OCI-LY3 (cell line): ENCODE measurements around the gene HSD11B2.

Source experiments
- H2AFZ ChIP-seq: fragments of 200-600, 300-600 bp; shearing (Covaris generic); 2 replicates; pipeline ENCODE4 v1.6.0; 2014; ENCODE audit warnings: antibody characterized with exemption, low read depth, low read length
- H3K27ac ChIP-seq: fragments of 200-600, 300-600 bp; sonication (generic); 2 replicates; pipeline ENCODE4 v1.5.1; 2014; ENCODE audit warnings: mild to moderate bottlenecking, low read length, moderate library complexity, mixed read lengths
- H3K27me3 ChIP-seq: fragments of 200-600, 300-600 bp; sonication (generic); 2 replicates; pipeline ENCODE4 v1.6.1; 2014; ENCODE audit warnings: low read depth, low read length, mixed read lengths
- H3K36me3 ChIP-seq: fragments of 200-600, 300-600 bp; sonication (generic); replicated peaks from 2 replicates; pipeline ENCODE3; 2014; ENCODE audit warnings: low read depth, low read length, mixed read lengths
- H3K4me1 ChIP-seq: fragments of 300-600, 200-600 bp; sonication (generic); 2 replicates; pipeline ENCODE4 v1.6.1; 2014; ENCODE audit warnings: low read length, mixed read lengths
- H3K4me2 ChIP-seq: fragments of 200-600, 300-600 bp; sonication (generic); 2 replicates; pipeline ENCODE4 v1.6.1; 2014; ENCODE audit warnings: low read length, mixed read lengths
- H3K4me3 ChIP-seq: fragments of 300-600, 200-600 bp; sonication (generic); 2 replicates; pipeline ENCODE4 v1.5.1; 2014; ENCODE audit warnings: antibody characterized with exemption, mild to moderate bottlenecking, low read length, moderate library complexity
- H3K79me2 ChIP-seq: fragments of 300-600, 200-600 bp; shearing (Covaris generic); 2 replicates; pipeline ENCODE4 v1.6.1; 2014; ENCODE audit warnings: mild to moderate bottlenecking, low read length, mixed read lengths
- H3K9ac ChIP-seq: fragments of 300-600, 200-600 bp; shearing (Covaris generic); 2 replicates; pipeline ENCODE4 v1.6.0; 2014; ENCODE audit warnings: mild to moderate bottlenecking, low read length, moderate library complexity
- H3K9me3 ChIP-seq: fragments of 200-600, 300-600 bp; shearing (Covaris generic); 2 replicates; pipeline ENCODE4 v1.6.1; 2014; ENCODE audit warnings: low read length, mixed read lengths; ENCODE audit not compliant: insufficient read depth
- H4K20me1 ChIP-seq: fragments of 200-600, 300-600 bp; sonication (generic); 2 replicates; pipeline ENCODE4 v1.6.1; 2016; ENCODE audit warnings: low read length, mixed read lengths; ENCODE audit not compliant: insufficient read depth
- CTCF ChIP-seq: fragments of 200-600, 300-600 bp; sonication (generic); IDR thresholded peaks from 2 replicates; pipeline ENCODE4 v1.5.1; 2014; ENCODE audit warnings: antibody characterized with exemption, low read length, low read depth
- EZH2phosphoT487 ChIP-seq: fragments of 200-600 bp; shearing (Covaris generic); IDR thresholded peaks from 2 replicates; pipeline ENCODE4 v1.6.1; 2018; ENCODE audit warnings: antibody characterized with exemption, mixed run types, low read depth

The HSD11B2 gene

DNA sequence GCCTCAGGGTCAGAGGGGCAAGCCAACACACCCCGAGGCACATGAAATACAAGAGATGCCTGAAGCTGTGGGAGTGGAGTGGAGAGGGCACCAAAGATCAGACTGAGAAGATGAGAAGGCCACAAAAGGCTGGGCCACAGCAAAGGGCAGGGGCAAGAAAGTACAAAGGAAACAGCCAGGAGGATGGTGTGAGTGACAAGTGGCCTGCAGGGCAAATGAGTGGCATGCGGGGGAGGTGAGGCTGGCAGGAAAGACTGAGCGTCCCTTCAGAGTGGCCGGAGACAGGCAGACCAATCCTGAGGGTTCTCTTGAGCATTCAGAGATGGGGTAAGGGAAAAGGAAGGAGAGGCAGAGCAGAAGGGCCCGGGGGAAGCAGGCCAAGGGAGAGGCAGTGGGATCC, 23.2 kb downstream of the HSD11B2 start:
- no peak overlapping the region for H2AFZ ChIP-seq
- no peak overlapping the region for H3K4me2 ChIP-seq
- H3K27ac ChIP-seq: no peak overlapping the region
- no peak overlapping the region for H3K9ac ChIP-seq
- H3K4me3 ChIP-seq: no peak overlapping the region
- TF ChIP-seq EZH2phosphoT487 (no peak), CTCF (no peak)
- H3K4me1 ChIP-seq: peaks cover 9% of the 10 kb centered on the region
- H3K27me3 ChIP-seq: no peaks in the 10 kb centered on the region
- H3K79me2 ChIP-seq: no peaks in the 10 kb centered on the region
- H3K9me3 ChIP-seq: no peaks in the 10 kb centered on the region
- peaks cover 52% of the 10 kb centered on the region for H4K20me1 ChIP-seq
- H3K36me3 ChIP-seq: peaks cover 5% of the 10 kb centered on the region

GRCh38 chr16:67454852-67455251, 23.9 kb downstream of the HSD11B2 start:
- Histone ChIP-seq H3K9me3 (no peaks in the 10 kb centered on the region), H3K79me2 (no peaks in the 10 kb centered on the region), H3K36me3 (peaks cover 5% of the 10 kb centered on the region), H3K9ac (no peak overlapping the region), H4K20me1 (peaks cover 52% of the 10 kb centered on the region), H2AFZ (no peak overlapping the region), H3K27ac (no peak overlapping the region), H3K4me3 (no peak overlapping the region), H3K4me2 (no peak overlapping the region), H3K27me3 (no peaks in the 10 kb centered on the region), H3K4me1 (peaks cover 9% of the 10 kb centered on the region)
- TF ChIP-seq EZH2phosphoT487 (no peak), CTCF (no peak)

DNA sequence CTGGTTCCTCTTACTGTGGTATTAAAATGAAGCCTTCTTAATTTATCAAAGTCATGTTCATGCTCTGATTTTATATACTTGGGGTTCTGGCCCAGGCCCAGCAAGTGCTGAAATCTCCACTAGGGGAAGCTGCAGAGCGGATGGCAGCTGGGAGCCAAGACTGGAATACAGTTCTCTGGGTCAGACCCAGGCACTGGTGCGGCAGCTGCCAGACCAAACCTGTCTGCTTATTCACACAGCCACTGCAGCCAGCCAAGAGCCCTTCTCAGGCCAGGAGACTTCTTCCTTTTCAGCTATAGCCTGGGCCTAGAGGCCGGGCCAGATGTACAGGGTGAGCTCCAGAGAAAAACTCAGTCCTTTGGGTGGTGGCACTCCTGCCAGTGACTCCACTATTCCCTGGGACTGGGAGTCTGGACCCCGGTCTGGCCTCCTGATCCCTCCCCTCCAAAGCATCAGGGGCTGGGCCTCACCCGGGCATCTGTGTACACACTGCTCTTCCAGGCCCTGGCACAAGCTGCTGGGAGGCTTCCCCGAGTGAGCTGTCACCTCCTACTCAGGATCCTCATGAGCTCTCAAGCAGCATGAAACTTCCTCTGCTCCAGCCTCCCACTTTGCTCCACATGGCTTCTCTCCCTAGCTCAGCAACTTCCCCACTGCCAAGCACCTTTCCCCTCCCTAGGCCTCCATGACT, 25.6 kb downstream of the HSD11B2 start:
- Histone ChIP-seq H3K4me2 (no peak overlapping the region), H3K9ac (no peak overlapping the region), H3K9me3 (no peaks in the 10 kb centered on the region), H3K4me1 (peaks cover 9% of the 10 kb centered on the region), H3K79me2 (no peaks in the 10 kb centered on the region), H3K36me3 (peaks cover 5% of the 10 kb centered on the region), H4K20me1 (peaks cover 66% of the 10 kb centered on the region), H3K27me3 (no peaks in the 10 kb centered on the region), H3K27ac (no peak overlapping the region), H2AFZ (no peak overlapping the region), H3K4me3 (no peak overlapping the region)
- TF ChIP-seq EZH2phosphoT487 (no peak), CTCF (peak; percentile 45)

- no peaks in the 10 kb centered on the region for H3K9me3 ChIP-seq
- H3K79me2 ChIP-seq: no peaks in the 10 kb centered on the region
- H3K4me3 ChIP-seq: no peak overlapping the region
- peaks cover 9% of the 10 kb centered on the region for H3K4me1 ChIP-seq
- H3K27me3 ChIP-seq: no peaks in the 10 kb centered on the region
- H3K4me2 ChIP-seq: no peak overlapping the region
- TF ChIP-seq CTCF (no peak), EZH2phosphoT487 (no peak)
- no peak overlapping the region for H3K9ac ChIP-seq
- peaks cover 64% of the 10 kb centered on the region for H4K20me1 ChIP-seq
- no peak overlapping the region for H2AFZ ChIP-seq
- no peaks in the 10 kb centered on the region for H3K36me3 ChIP-seq
- H3K27ac ChIP-seq: no peak overlapping the region
Measured at GRCh38 chr16:67457611-67458010, 26.7 kb downstream of the HSD11B2 start.
